ENCODE measurements around the gene RNU1-3.
"Not testable (repeated sequence)": the region's sequence is repeated elsewhere in the genome, so short reads cannot be mapped to it uniquely, and the experiment has no call there.

The RNU1-3 gene

DNA sequence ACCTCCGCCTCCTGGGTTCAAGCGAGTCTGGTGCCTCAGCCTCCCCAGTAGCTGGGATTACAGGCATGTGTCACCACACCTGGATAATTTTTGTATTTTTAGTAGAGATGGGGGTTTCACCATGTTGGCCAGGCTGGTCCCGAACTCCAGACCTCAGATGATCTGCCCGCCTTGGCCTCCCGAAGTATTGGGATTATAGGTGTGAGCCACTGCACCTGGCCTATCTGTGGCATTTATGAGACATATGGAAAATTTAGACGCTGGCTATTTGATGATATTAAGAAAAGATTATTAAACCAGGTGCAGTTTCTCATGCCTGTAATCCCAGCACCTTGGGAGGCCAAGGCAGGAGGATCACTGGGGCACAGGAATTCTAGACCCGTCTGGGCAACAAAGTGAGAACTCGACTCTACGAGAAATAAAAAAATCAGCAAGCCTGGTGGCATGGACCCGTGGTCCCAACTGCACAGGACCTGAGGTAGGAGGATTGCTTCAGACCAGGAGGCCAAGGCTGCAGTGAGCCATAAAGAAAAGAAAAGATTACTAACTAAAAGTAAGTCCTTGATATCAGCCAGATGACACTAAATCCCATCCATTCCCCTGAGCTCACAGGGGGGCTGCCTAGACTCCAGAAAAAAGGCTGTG, 30.1 kb downstream of the RNU1-3 start:
- not testable (repeated sequence) for DNase-seq

DNA sequence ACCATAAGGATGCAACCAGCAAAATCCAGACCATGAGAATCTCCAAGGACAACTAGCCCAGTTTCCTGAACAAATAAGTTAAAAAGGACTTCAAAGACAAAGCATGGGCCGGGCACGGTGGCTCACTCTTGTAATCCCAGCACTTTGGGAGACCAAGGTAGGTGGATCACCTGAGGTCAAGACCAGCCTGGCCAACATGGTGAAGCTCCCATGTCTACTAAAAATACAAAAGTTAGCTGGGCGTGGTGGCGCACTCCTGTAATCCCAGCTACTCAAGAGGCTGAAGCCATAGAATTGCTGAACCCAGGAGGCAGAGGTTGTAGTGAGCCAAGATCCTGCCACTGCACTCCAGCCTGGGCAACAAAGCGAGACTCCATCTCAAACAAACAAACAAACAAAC, 30.8 kb downstream of the RNU1-3 start:
- DNase-seq: not testable (repeated sequence)

DNA sequence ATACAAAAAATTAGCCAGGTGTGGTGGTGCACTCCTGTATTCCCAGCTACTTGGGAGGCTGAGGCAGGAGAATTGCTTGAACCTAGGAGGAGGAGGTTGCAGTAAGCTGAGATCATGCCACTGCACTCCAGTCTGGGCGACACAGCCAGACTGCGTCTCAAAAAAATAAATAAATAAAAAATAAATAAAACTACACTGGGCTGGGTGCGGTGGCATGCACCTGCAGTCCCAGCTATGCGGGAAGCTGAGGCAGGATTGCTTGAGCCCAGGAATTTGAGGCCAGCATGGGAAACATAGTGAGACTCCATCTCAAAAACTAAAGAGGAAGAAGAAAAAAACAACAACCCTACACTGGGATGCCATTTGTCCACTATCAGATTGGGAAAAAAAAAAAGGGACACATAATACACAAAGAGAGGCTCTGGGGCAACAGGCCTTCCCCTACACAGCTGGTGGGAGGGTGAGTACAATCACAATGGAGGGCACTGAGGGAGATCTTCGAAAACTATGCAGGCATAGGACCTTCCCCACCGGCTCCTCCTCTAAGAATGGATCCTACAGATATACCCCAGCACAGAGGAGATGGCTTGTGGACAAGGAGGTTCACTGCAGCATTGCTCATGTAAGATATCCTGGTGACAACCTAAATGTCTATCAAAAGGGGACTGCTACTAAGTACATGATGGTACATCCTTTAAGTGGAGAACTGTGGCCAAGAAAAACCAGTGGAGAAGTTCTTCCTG, 33.0 kb downstream of the RNU1-3 start:
- not testable (repeated sequence) for DNase-seq

DNA sequence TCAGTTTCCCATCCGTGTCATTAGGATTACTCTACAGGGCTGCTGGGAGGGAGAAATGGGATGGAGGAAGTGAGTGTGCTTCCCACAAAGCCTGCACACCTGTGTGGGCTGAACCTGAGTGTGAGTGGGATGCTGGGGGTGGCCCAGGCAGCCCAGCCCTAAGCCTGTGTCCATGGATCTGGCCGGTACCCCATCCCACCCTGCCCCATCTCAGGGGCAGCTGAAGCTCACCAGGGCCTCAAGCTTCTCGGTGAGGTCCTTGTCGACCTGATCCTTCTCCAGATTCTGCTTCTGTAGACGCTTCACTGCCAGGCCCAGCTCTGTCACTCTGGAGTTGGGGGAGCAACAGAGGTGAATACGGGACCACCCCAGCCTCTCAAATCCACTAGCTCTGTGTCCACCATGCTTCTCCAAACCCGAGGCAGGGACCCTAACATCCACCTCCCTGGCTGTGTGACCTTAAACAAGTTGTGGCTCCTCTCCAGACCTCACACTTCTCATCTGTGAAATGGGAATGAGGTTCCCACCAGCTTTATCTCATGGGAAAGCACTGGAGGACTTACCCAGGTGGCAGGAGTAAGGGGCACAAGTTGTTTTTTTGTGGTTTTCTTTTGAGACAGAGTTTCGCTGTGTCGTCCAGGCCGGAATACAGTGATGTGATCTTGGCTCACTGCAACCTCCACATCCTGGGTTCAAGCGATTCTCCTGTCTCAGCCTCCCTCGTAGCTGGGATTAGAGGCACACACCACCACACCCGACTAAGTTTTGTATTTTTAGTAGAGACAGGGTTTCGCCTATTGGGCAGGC, 34.5 kb downstream of the RNU1-3 start:
- not testable (repeated sequence) for DNase-seq

DNA sequence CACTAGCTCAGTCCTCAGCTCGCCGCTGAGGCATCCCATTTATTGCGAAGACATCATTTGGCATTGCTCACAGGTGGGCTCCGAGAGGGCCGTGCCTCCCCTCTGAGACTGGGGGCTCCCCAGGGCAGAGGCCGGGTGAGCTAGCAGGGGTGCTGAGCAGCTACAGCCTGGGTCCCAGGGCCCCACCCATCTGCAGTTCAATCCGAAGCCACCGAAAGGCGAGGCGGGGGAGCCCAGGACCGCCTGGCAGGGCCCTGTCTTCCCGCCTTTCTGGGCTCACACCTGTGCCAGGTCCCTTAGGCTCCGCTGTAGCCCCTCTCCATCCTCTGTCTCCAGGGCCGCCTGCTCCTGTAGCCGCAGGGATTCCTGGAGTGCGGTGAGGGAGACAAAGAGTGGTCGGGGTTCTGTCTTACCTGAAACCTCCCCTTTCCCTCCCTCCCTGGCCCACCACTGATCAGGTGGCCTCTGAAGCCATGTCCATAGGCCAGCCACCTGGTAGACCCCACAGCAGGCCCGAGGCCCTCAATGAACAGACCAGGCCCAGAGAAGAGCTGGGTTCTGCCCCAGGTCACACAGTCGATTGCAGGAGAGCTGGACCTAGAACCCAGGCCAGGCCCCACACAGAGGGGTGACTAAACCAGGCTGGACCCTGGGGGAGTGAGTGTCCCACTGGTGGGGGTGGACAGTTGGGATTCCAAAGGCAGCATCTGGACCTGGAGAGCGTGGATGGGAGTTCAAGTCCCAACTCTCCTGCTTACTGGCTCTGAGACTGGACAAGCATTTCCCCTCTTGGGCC, 35.3 kb downstream of the RNU1-3 start:
- no peak for DNase-seq

DNA sequence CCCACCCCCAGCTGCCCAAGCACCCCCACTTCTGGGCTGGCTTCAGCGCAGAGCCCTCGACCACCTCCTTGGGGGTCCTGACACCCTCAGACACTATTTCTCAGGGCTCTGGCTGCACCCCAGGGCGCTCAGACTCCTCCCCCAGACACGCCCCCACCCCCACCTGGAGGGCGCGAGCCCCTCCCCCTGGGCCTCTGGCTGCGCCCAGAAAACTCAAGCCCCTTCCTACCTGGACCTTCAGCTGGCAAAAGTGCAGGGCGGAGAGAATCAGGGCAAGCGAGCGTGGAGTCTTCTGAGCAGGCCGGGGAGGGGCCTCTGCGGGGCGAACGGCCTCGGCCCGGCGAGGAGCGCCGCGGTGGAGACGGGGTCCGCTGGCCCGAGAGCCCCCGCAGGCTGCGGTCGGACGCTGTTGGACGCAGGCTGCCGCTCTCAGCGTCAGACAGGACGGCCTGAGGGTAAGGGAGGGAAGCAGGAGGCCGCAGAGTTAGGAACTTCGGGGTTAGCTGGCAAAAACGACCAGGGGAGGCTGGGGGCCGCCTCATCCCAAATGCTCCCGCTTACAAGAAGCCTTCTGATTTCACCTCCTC, 36.0 kb downstream of the RNU1-3 start:
- DNase-seq: no peak

DNA sequence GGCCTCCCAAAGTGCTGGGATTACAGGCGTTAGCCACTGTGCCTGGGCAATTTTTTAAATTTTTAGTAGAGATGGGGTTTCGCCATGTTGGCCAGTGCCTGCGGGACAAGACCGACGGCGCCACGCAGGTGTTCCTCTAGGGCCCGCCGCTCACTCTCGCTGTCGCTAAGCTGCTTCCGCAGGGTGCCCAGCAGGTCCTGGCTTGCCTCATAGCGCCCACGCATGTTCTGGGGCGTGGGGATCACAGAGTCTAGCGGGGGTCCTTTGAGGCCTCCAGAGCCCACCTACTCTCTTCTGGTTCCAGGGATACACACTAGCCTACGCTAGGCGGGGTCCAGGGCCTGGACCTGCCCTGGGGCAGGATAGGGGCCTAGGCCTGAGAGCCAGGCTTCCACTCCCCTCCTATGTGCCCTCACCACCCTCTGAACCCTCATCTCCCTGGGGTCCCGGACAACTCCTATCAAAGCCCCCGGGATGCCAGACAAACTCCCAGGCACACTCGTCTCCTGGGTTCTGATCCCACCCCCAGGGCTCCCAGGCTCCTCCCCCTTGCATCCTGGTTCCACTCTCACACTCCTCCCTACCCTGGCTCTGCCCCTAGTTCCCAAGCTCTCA, 36.7 kb downstream of the RNU1-3 start:
- DNase-seq: not testable (repeated sequence)

DNA sequence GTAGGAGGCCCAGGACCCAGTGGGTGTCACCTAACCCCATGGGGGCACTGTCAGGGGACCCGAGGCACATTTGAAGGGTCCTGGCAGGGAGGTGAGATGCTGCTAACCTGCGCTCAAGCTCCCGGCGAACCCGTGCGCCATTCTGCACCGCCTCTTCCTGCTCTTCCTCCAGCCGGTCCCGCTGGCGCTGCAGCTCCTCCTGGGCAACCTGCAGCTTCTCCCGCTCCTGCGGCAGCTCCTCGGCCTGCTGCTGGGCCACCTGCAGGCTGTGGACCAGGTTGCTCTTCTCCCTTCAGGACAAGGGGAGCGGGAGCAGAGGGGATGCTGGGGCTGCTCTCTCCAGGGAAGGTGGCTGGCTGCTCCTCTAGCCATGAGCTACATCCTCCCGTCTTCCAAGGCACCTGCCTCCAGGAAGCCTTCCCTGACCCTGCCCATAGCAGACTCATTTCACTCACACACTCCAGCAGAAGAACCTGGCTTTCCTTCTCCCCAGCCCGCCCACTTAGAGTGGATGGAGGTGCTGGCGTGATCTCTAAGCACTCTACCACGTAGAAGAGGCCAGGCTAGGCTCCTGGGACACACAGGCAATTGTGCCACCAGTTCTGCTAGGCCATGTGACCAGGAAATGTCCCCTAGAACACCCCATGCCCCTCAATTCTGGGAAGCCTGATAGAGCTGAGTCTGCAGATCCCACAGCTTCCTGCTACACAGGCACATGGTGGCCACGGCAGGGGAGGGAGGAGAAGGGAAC, 38.2 kb downstream of the RNU1-3 start:
- no peak for DNase-seq

DNA sequence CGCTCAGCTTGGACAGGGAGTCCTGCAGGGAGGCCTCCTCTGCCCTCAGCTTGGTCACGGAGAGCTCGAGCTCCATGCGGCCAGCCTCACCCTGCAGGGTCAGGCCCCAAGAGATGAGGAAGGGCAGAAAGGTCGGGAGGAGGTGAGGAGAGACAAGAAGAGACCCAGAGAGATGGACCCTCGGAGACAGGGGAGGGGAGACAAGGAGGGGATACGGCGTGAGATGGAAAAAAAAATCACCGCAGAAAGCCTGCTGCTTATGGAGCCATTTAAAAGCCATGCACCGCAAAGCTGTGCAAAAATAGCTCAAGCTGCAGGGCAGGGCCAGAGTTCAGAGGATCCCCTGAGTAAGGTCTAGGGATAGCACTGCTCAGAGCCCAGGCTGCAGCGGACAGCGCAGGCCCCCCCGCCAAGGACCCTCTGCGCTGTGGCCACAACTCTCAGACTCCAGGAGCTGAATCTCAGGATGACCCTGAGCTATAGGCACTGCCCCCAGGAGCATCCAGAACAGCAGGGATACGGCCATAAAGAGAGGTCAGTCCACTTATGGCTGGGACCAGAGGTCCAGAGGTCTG, 40.3 kb downstream of the RNU1-3 start:
- DNase-seq: not testable (repeated sequence)

DNA sequence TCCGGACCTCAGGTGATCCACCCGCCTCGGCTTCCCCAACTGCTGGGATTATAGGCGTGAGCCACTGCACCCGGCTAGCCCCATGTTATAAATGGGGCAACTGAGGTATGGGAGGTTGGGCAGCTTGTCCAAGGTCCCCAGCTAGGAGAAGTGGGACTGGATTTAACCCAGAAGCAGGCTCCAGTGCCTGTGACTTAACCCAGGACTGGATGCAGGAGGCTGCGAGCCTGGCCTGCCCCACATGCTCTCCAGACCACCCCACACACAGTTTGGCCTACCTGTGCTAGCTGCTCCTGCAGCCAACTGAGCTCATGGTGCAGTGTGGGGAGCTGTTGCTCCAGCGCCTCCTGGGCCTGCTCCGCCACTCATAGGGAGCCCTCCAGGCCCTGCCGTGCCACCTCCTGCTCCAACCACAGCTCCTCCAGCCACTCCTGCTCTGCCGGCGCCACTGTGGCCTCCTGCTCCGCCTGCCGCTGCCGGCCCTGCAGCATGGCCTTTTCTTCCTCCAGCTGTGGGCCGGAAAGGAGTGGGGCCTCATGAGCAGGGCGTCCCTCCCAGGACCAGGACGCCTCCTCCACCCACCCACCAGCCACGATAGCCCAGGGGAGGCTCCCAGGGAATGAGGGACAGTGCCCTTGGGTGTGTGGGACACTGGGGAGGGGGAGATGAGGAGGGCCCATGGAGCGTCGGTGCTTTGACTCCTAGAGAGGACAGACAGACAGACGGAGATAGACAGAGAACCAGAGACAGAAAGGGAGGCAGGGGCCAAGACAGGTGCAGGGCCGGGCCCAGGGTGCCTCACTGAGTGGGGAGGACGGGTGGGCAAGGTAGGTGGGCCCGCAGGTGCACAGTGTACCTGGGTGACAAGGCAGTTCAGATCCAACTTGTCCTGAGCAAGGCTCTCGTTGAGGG, 41.0 kb downstream of the RNU1-3 start:
- no peak for DNase-seq

DNA sequence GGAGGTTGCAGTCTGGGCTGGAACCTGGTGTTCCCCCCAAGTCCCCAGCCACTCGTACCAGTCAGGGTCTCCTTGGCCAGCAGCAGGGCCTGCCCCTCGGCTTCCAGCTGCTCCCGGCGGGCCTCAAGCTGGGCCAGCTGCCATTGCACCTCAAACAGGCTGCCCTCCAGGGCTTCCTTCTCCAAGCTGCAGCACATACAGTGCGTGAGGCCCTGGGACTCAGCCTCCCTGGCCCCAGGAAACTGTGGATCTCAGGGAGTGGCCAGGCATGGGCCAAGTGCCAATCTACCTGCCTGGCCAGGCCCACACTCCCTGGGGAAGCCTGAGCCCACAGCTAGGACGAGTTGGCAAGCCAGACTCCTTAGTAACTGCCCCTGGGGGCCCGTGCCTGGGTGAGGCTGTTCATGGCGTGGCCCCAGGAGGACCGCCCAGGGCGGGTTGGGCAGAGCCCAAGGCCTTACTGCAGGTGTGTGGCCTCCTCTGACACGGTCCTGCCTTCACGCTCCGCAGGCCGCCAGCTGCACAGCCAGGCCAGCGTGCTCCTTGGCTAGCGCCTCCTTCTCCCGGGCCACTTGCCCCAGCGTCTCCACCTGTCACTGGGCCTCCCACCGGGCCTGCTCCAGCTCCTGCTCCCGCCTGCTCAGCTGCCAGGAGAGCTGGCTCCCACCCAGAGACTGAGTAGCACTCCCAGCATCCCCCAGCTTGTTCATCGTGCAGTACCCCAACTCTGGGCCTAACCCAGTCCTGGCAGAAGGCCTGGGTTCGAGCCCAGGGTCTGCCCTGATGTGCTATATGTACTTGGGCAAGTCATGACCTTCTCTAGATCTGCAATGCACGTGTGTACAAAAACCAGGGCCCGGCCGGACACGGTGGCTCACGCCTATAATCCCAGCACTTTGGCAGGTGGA, 42.7 kb downstream of the RNU1-3 start:
- DNase-seq: not testable (repeated sequence)

DNA sequence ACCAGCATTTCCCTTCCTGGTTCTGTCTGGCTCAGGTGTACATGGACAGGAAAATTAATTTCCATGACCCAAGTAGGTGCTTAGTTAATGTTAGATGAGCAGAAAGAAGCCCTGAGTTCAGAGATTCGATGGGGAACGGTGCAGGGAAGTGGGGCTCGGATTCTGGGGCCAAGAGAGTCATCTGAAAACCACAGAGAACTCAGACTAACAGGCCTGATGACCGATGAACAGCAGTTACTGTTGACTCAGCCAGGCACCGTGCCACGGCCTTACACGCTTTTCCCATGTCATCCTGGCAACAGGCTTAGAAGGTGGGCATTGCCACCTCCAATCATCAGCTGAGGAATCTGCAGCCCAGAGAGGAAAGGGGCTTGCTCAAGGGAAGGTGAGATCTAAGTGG, 43.4 kb downstream of the RNU1-3 start:
- not testable (repeated sequence) for DNase-seq

DNA sequence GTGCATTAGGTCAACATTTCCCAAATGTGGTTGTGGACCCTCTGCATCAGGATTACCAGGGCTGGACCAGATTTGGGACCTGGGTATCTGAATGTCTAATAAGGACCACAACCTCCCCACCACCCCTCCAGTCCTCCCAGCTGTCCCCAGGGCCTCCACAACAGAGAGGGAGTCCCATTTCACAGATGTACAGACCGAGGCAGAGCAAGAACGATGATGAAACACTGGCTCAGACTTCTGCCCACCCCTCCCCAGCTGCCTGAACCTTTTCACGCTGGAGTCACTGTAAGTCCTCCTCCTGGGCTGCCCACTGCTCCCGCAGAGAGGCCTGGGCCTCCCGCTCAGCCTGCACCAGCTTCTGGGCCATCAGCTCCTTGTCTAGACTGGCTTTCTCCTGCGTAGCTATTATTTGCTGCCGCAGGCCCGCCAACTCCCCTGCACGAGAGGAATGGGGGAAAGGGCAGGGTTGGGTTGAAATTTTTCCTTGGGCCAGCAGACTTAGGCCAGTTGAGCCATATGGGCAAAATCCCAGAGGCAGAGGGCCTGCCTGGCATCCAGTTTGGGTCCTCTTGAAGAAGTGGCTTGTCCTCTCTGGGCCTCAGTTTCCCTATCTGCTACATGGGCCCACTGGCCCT, 45.0 kb downstream of the RNU1-3 start:
- not testable (repeated sequence) for DNase-seq

DNA sequence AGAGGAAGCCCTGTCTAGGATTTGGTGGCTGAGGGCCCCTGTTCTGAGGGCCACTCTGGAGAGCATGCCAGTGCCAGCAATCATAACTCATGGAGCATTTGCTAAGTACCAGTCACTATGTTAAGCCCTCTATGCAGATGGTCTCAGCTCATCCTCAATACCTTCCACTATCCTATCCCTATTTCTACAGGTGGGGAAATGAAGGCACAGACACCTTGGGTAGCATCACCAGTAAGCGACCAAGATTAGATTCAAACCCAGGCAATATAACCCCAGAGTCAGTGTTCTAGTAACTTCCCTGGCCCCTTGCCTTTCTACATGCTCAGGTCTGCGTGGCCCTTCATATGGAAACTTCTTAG, 45.5 kb downstream of the RNU1-3 start:
- no peak for DNase-seq

DNA sequence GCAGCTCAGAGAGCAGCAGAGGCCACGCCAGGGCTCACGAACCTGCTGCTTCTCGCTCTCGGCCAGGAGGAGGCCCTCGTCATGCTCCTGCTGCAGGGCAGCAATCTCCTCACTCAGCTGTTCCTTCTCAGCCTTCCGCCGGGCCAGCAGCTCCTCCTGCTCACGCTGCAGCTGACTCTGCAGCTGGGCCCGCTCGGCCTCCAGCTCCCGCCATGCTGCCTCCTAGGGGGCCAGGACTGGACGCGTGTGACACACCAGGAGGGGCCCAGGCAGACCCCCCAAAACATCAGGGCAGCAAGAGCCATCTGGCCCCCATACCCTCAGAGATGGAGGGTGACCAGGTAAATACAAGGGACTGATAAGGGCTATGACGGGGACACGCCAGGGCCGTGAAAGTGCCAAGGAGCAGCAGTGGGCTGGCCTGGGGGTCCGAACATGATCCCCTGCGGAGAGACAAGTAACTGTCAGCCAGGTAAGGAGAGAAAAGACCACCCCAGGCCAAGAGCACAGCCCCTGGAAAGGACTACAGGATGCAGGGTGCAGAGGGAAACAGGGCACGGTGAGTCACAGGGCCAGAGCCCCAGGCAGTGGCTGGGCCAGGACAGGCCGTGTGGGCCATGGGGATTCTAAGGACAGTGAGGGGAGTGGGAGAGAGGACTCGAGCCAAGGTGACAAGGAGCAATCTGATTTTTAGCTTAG, 46.8 kb downstream of the RNU1-3 start:
- not testable (repeated sequence) for DNase-seq

DNA sequence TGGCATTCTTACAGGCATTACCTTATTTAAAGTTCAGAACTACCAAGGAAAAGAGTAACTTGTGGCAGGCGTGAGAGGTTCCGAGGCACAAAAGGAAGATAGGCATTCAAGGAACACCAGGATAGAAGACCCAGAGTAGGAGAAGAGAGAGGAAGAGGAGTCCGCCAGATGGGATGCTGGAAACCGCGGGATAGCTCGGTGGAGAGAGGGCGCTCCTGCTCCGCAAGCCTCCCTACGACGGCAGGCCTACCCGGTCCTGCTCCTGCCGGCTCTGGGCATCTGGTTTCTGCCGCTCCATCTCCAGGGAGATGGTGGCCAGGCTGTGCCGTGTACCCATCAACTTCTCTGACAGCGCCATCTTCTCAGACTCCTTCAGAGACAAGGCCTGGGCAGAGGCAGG, 48.0 kb downstream of the RNU1-3 start:
- no peak for DNase-seq

Data from fibroblast of skin of back (primary cell).